HG02884 (cell line): ENCODE data around the gene PTDSS2.
"Not testable (repeated sequence)": the region's sequence is repeated elsewhere in the genome, so short reads cannot be mapped to it uniquely, and the experiment has no call there.

Source experiments
- ATAC-seq: cut with Tn5 transposase; IDR thresholded peaks from one replicate; pipeline ENCODE4 v1.9.1; 2021; ENCODE audit warnings: mild to moderate bottlenecking, moderate library complexity; ENCODE audit not compliant: unreplicated experiment

The PTDSS2 gene

DNA sequence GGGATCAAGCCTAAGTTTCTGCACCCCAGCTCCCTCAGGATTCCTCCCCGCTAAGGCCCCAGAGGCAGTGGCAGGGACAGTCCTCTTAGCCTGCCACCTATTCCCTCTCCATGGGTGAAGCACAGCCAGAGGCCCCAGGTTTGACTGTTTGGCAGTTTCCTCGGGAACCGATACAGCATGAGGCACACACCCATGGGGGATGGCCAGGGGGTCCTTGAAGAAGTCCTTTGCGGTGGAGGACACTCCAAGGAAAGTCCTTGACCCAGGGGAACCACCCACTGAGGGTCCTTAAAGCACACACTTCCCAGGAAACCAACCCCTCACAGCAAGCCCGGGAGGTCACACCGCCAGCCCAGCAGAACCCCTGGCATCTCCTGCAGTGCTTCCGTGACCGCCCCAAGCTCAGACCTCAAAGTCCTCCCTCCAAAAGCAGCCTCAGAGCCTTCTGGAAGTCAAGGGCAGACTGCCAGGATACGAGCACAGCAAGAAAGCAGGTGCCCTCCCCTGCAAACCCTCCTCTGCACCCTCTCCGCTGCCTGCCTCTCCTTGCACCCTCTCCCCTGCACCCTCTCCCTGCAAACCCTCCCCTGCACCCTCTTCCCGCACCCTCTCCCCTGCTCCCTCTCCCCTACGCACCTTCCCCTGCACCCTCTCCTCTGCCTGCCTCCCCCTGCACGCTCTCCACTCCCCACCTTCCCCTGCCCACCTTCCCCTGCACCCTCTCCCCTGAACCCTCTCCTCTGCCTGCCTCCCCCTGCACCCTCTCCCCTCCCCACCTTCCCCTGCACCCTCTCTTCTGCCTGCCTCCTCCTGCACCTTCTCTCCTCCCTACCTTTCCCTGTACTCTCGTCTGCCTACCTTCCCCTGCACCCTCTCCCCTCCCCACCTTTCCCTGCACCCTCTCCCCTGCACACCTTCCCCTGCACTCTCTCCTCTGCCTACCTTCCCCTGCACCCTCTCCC lies 36.7 kb upstream of the PTDSS2 start:
- ATAC-seq = no peak

DNA sequence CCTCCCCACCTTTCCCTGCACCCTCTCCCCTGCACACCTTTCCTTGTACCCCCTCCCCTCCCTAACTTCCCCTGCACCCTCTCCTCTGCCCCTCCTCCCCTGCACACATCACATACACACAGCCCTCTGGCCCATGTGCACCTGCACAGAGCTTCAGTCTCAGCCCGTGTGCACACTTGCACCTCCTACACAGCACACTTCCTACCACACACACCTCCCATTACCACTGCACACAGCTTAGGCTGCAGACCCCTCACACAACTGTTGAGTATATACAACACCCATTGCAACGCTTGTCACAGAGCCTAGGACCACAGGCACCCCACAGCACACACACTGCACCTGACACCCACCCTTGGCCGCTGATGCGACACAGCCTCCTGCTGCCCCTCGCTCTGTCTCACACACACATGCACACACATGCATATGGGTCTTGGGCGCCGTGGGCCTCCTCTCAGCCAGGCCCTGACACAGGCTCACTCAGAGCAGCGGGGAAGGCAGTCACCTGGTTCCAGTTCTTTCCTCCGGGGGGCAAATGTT lies 35.7 kb upstream of the PTDSS2 start:
- no peak for ATAC-seq

DNA sequence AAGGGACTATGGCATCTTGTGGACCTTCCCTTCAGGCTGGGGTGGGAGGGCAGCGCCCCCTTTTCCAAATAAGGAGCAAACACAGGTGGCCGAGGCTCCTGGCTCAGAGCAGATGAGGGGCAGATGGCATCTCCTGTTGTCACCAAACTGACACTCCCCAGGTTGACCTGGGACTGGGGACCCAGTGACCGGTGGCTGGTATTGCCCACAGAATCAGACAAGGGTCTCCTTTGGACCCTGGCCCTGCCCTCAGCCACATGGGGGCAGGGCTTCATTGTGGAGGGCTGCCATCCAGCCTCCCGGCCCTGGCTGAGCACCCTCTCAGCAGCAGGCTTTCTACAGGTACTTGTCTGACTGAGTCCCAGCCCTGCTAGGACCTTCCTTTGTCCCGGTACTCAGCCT lies 34.4 kb upstream of the PTDSS2 start:
- no peak for ATAC-seq

DNA sequence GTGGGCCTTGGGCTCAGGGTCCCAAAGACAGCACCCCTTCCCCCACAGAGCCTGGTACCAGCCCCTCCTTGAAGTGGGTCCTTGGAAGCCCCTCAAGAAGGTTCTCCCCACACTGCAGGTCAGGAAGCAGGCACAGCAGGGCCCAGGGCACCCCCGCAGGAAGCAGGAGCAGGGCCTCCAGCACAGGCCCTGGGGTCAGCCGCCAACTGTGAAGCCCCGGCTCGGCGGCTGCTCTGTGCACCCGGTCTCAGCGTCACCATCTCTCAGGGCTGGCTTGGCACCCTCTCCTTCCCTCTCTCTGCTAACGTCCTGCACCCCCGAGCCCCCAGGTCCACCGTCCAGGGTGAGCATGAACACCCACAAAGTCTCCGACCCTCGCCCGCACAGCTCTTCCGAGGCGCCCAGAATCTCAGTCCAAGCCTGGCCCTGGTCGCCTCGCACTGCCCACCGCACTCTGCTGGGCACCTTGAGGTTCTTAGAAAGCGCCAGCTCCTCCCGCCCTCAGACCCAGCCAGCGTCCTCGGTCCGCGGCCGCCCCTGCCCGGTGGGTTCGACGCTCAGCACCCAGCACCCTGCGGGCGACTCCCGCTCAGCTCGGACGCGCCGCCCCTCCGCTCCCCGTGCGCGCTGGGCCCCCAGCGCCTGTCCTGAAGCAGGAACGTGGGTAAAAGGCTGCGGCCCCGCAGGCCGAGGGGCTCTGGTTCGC lies 33.9 kb upstream of the PTDSS2 start:
- no peak for ATAC-seq

DNA sequence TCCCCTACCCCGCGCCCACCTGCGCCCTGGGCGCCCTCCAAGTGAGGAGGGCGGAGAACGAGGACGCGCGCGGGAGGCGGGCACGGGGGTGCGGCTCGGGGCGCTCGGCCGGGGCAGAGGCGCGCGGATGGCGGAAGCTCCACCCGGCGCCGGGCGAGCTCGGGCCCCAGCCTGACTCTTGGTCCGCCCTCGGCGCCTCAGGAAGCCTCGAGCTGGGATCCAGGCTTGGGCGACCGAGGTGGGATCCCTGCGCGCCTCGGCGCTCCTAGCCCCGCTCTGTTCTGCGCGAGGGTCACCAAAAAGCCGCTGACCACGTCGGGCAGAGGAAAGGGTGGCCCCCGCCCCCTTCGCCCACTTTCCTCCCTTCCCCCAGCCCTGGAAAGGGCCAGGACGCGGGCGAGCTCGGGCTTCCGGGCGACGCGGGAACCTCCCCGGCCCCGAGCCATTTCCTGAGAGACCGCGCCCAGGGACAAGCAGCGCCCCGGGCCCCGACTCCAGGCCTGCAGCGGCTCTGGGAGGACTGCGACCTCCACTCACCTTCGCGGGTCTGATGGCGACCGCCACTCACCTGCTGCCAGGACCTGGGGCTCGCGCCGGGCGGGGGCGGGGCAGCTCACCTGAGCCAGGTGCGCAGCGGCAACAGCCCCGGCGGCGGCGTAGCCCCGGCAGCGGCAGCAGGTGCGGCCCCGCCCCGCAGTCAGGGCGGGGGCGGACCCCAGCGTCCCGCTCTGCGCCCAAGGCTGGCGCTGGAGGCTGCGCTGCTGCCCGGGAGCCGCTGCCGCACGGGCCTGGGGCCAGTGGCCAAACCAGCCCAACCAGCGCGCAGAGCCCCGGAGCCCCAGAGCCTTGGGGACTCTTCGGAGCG lies 33.1 kb upstream of the PTDSS2 start:
- ATAC-seq = no peak

DNA sequence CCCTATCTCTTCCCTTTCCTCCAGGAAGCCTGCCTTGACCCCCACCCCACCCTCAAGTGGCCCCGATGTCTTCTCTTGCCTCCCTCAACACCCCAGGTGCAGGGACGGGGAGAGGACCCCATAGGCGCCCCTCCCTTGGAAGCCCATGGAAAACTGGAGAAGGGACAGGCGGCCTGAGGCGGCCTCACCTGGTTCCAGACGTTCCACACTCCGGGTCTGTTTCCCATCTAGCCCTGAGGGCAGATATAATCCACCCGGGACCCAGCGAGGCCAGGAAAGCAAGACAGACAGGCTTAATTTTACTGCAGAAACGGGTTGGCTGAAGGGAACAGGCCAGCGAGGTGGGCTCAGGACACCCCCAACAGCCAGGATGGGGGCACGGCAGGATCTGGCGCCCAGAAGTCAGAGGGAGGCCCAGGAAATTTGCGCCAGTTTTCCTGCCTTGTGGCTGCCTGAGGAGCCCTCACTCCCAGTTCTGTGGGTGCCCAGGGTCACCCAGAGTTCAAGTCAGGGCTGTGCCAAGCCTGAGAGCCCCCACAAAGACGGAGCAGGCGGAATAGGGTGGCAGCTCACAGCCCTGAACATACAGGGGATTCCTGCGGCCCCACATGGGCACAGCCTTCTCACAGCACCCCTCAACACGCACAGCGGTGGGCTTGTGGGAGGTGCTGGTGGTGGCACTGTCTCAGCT lies 32.3 kb upstream of the PTDSS2 start:
- no peak for ATAC-seq

DNA sequence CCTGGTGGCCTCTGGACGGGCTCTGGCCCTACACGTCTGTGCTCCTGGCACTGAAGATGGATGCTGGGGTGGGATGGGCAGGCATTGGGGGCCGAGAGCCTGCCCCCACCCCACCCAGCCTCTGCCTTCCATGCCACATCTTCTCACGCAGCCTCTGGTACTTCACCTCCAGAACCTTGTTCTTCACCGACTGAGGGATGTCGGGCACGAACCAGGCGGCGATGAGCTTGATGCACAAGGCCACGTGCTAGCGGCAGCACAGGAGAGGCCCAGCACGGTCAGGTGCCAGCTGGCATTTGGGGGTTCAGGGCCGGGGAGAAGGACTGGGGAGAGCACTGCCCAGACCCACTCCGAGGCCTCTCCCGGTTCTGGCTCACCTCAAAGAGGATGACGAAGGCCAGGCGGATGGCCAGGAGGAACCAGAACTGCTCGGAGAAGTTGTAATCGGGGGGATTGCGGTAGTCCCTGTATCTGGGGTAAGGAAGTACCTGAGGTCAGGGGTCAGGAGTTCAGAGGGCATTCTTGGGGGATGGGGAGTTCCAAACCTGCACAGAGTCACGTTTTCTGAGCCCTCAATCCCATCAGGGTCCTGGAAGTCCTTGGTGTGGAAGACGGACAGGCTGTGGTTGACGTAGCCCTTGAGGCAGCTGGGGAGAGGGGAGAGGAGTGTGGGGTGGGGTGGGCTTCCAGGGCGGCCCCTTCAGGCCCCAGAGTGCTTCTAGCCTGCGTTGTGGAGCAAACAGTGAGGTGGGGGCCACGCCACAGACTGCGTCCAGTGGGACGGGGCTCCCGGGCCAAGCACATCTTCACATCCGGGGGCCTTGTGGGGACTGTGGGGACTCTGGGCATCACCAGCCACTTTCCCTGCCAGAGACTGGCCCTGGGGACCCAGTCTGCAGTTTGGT lies 31.5 kb upstream of the PTDSS2 start:
- ATAC-seq = no peak

DNA sequence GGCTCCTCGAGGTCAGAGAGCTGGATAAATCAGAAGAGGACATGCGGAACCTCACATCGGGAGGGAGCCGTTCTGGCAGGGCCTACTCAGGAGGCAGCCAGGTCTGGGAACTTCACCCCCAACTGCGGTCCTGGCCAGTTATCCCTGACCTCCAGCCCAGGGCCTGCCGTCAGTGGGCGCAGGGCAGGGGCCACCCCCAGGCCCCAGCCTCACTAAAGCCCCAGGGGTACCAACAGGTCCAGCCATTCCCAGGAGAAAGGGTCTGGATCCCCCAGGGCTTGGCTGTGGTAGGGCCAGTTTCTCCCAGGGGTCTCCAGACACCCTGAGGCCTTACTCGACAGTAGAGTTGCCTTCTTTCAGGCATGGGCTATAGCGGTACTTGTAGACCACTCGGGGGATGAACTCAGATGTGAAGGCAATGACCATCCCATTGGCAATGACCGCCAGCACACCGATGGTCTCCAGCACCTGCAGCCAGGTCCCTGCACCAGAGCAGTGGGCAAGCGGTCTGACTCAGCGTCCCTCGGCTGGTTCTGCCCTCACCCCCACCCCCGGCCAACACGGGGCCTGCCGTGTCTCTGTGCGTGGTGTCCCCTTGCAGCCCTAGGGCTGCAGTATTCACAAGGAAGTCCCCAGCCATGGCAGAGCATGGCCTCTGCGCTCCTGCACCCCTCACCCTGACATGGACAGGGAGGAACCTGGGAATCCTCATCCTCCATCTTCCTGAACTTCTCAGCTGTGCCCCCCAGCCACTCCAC lies 30.7 kb upstream of the PTDSS2 start:
- ATAC-seq = no peak

DNA sequence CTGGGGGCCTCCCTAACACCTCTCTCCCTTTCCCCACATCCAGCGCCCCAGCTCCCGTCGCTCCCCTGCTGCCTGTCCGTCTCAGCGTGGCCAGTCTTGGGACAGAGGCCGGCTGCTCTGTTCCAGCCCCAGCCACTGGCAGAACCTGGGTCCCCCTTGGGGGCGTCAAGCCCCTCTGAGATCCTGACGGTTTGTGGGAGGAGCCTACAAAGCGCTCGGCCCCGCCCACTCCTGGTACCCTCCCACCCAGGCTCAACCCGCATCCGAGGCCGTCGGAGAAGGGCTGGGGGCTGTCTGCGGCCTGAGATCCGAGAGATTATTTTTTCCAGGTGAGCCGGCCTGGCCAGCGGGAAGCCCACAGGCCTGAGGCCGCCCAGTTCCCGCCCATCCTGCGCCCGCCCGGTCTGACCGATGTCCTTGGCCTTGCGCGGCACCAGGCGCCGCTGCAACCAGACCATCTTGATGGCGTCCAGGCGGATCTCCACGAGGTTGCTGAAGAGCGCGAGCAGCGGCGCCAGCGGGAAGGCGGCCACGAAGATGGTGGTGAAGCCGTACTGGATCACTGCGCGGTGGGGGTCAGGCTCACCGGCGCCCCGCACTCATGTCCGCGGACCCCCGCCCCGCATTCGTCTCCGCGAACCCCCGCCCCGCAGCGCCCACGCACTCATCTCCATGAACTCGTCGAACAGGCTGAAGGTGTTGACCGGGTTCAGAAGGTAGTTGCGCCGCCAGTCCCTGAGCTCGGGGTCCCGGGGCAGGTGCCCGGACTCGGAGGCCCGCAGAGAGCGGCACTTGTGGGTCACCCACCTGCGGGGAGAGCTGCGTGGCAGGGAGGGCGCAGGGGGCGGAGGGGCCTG lies 29.8 kb upstream of the PTDSS2 start:
- no peak for ATAC-seq

DNA sequence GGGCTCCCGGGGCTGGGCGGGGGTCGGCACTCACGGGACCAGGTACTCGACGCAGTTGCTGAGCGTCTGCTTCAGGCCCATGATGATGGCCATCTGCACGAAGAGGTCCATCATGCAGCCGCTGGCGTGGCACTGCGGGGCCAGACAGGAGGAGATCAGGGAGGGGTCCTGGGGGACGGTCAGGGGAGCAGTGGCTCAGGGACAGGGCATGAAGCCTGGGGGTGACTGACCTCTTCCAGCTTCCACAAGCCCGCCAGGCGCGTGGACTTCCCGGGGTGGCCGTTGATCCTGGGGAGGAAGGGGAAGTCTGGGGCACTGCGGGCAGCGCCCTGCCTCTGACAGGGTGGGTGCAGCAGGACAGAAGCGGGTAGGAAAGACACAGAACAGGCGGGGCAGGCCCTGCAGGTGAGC lies 29.2 kb upstream of the PTDSS2 start:
- ATAC-seq = no peak

DNA sequence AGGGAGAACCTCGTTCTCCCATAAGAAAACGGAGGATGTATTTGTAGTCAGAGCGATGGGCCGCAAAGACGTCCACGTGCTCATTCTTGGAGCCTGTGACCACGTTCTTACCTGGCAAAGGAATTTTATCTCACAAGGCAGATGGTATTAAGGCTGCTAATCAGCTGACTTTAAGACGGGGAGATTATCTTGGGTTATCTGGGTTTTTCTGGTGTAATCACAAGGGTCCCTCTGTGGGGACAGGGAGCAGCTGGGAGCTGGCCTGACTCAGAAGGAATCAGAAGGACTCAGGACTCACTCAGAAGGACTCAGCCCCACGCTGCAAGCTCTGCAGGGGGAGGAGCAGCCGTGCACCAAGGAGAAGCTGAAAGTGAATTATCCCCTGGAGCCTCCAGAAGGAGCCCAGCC lies 27.8 kb upstream of the PTDSS2 start:
- ATAC-seq = no peak

DNA sequence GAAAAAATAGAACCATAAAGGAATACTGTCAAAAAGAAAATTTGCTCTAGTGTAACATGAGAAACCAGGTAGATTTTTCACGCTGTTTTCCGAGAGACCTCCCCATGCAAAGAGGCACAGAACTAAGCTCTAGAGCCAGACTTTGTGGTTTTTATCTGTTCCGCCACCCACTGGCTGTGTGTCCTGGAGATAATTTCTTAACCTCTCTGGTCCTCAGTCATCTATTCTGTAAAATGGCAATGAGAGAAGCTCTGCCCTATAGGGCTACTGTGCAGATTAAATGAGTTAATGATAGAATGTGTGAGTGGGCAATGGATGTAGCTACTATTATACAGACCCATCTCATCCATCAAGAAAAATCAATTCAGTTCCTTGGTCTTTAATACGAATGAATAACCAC lies 25.8 kb upstream of the PTDSS2 start:
- ATAC-seq = no peak

DNA sequence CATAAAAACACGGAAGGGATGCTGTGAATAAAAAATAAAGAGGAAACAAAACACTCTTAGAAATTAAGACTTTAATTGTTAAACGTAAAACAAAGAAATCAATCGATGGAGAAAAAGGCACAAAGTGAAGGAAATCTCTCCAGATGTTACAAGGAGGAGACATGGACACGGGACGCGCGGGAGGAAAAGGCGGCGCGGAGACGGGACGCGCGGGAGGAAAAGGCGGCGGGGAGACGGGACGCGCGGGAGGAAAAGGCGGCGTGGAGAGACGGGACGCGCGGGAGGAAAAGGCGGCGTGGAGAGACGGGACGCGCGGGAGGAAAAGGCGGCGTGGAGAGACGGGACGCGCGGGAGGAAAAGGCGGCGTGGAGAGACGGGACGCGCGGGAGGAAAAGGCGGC lies 25.3 kb upstream of the PTDSS2 start:
- ATAC-seq = not testable (repeated sequence)

DNA sequence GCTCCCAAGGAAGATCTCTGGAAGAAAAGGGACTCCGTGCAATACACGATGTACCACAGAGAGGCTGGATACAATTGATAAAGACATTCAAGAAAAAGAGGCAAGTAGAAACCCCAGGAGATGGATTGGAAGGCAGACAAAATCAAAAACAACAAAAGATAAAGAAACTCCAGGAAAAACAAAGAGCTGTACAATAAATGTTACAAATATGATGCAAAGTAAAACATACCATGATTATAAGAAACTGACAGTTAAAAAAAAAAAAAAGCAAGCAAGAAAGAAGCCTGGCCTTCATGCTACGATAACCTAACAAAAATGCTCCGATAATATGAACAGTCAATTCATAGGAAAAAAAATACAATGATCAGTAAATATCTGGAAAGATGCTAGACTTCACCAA lies 24.8 kb upstream of the PTDSS2 start:
- ATAC-seq = no peak

DNA sequence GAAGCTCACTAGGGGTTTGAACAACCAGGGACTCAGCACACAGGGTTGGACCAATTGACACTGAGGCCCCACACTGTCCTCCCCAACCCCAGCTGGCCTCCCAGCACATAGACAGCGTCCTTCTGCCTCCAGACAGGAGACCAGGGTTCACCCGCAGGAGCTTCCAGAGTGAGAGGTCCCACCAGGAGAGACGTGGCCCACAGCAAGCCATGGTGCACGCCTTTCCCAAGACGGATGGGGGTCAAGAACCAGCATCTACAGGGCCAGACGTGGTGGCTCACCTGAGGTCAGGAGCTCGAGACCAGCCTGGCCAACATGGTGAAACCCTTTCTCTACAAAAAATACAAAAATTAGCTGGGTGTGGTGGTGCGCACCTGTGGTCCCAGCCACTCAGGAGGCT lies 23.2 kb upstream of the PTDSS2 start:
- ATAC-seq = no peak

DNA sequence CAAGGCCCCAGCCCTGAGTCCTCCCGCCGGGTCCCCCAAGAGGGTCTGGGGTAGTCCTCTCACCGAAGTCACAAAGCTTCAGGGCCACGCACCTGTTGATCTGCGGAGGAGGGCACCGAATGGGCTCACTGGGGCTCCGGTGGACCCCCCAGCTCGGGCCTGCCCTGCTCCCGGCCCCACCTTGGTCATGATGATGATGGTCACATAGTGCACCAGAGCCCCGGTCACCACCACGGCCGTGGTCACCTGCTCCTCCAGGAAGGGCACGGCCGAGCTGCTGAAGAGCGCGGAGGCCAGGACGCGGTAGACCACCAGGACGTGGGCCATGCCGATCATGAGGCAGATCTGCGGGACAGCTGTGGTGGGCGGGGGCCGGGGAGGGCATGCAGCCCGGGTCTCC lies 21.8 kb upstream of the PTDSS2 start:
- ATAC-seq = no peak

DNA sequence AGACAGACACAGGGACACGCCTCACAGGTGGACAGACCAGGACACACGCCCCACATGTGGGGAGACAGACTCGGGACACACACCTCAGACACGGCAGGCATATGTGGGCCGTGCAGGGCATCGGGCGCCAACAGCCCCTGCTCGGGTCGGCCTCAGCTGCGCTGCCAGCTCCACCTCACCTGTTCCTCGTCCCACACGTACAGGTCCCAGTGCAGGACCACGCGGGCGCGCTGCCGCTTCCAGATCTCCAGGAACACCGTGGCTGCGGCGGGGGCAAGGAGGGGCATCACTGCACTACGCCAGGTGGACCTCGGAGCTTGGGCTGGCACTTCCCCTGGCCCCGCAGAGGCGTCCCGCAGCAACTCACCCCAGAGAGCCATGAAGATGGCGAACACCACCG lies 20.7 kb upstream of the PTDSS2 start:
- ATAC-seq = no peak
